Activated CD4-positive, alpha-beta T cell treated with anti-CD3 and anti-CD28 coated beads, Interleukin-2, amount 50 U/mL, for 16 hours (primary cell): ENCODE results near the gene TCF3.
A peak's percentile ranks its signal among the peaks of the same experiment; 100 is the strongest.
"Not testable (repeated sequence)": the region's sequence is repeated elsewhere in the genome, so short reads cannot be mapped to it uniquely, and the experiment has no call there.

Source experiments
- DNase-seq: peaks from one replicate; pipeline ENCODE4 v3.0.0-alpha.2; 2020

TCF3 gene

GRCh38 chr19:1672769-1673644, 20.6 kb upstream of the TCF3 start:
- no peak for DNase-seq

GRCh38 chr19:1672038-1672768, 19.8 kb upstream of the TCF3 start:
- DNase-seq, result peak; percentile 34

- DNase-seq, result no peak
These were observed 19.3 kb upstream of the TCF3 start for GRCh38 chr19:1671716-1672037.

- not testable (repeated sequence) for DNase-seq
These were observed 18.3 kb upstream of the TCF3 start for GRCh38 chr19:1670747-1671146.

- no peak for DNase-seq
These were observed 16.3 kb upstream of the TCF3 start for GRCh38 chr19:1668486-1669270.

- DNase-seq, result no peak
These were observed 15.7 kb upstream of the TCF3 start for GRCh38 chr19:1668048-1668485.

- no peak for DNase-seq
These were observed 13.2 kb upstream of the TCF3 start for GRCh38 chr19:1665565-1666047.

- peak; percentile 20 for DNase-seq
These were observed 11.4 kb upstream of the TCF3 start for GRCh38 chr19:1663852-1664251.

- not testable (repeated sequence) for DNase-seq
These were observed 10.8 kb upstream of the TCF3 start for GRCh38 chr19:1663227-1663626.

GRCh38 chr19:1661995-1662394, 9.6 kb upstream of the TCF3 start:
- no peak for DNase-seq

- no peak for DNase-seq
These were observed 6.6 kb upstream of the TCF3 start for GRCh38 chr19:1659084-1659427.

GRCh38 chr19:1658150-1659083, 6.0 kb upstream of the TCF3 start:
- DNase-seq, result no peak

- DNase-seq, result no peak
These were observed 5.3 kb upstream of the TCF3 start for GRCh38 chr19:1657746-1658145.

- DNase-seq, result no peak
These were observed 4.6 kb upstream of the TCF3 start for GRCh38 chr19:1656988-1657536.

- DNase-seq, result no peak
These were observed 3.7 kb upstream of the TCF3 start for GRCh38 chr19:1655987-1656608.

- no peak for DNase-seq
These were observed 2.9 kb upstream of the TCF3 start for GRCh38 chr19:1655131-1655981.

- DNase-seq, result no peak
These were observed 1.9 kb upstream of the TCF3 start for GRCh38 chr19:1654178-1654792.

GRCh38 chr19:1653300-1653628, 849 bp upstream of the TCF3 start:
- no peak for DNase-seq

GRCh38 chr19:1651568-1652291, 685 bp downstream of the TCF3 start:
- DNase-seq, result no peak
